A673 (cell line): ENCODE data around the gene SRP72.

Experiments
- EZH2 ChIP-seq: fragments of 200-600 bp; sonication (generic); IDR thresholded peaks from 2 replicates; pipeline ENCODE4 v1.6.1; 2017; ENCODE audit warnings: borderline replicate concordance, low read depth, mild to moderate bottlenecking, mixed read lengths, antibody characterized with exemption, low read length; ENCODE audit not compliant: poor library complexity, severe bottlenecking
- TF ChIP-seq, protein P1 (sequence below): fragments of 300-800, 200-600 bp; sonication (generic); conservative IDR thresholded peaks from 2 replicates; pipeline ENCODE4 v1.5.1; 2017; ENCODE audit warnings: low read depth, mild to moderate bottlenecking, antibody characterized with exemption, low read length, moderate library complexity, mixed read lengths

DNA sequence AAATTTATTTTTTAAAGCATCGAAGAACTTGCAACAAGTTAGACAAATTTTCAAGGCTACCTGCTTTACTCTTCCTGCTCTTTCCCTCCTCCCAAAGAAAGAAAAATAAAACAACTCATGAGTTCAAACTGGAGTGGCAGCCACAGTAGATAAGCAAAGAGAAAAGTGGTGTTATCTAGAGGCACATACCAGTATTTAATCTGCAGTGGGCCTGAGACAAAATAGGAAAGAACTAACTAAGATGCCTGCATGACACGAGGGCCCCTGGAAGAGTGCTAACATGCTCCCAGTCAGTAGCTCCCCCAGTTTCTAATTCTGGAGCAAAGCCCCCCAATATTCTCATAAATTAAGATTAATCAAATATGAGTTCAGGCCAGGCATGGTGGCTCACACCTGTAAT, 46.1 kb downstream of the SRP72 start:
- TF ChIP-seq, protein P1, sequence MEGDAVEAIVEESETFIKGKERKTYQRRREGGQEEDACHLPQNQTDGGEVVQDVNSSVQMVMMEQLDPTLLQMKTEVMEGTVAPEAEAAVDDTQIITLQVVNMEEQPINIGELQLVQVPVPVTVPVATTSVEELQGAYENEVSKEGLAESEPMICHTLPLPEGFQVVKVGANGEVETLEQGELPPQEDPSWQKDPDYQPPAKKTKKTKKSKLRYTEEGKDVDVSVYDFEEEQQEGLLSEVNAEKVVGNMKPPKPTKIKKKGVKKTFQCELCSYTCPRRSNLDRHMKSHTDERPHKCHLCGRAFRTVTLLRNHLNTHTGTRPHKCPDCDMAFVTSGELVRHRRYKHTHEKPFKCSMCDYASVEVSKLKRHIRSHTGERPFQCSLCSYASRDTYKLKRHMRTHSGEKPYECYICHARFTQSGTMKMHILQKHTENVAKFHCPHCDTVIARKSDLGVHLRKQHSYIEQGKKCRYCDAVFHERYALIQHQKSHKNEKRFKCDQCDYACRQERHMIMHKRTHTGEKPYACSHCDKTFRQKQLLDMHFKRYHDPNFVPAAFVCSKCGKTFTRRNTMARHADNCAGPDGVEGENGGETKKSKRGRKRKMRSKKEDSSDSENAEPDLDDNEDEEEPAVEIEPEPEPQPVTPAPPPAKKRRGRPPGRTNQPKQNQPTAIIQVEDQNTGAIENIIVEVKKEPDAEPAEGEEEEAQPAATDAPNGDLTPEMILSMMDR, result no peak
- no peak for TF ChIP-seq EZH2
